HG03460 (cell line): Measurements from ENCODE around the gene PRDM15.
"Not testable (repeated sequence)": the region's sequence is repeated elsewhere in the genome, so short reads cannot be mapped to it uniquely, and the experiment has no call there.

Source experiments
- ATAC-seq: cut with Tn5 transposase; IDR thresholded peaks from one replicate; pipeline ENCODE4 v1.9.1; 2021; ENCODE audit not compliant: unreplicated experiment

The PRDM15 gene

GRCh38 chr21:41808094-41808493 lies 71.0 kb downstream of the PRDM15 start:
- ATAC-seq, result no peak

GRCh38 chr21:41806773-41807172 lies 72.4 kb downstream of the PRDM15 start:
- ATAC-seq, result no peak

GRCh38 chr21:41805643-41806042 lies 73.5 kb downstream of the PRDM15 start:
- no peak for ATAC-seq

GRCh38 chr21:41805038-41805437 lies 74.1 kb downstream of the PRDM15 start:
- ATAC-seq, result no peak

GRCh38 chr21:41804381-41804780 lies 74.8 kb downstream of the PRDM15 start:
- ATAC-seq, result no peak

GRCh38 chr21:41803316-41803715 lies 75.8 kb downstream of the PRDM15 start:
- no peak for ATAC-seq

- ATAC-seq, result no peak
Observed at GRCh38 chr21:41802684-41803083, 76.5 kb downstream of the PRDM15 start.

- no peak for ATAC-seq
Observed at GRCh38 chr21:41802198-41802584, 77.0 kb downstream of the PRDM15 start.

GRCh38 chr21:41801321-41802197 lies 77.6 kb downstream of the PRDM15 start:
- no peak for ATAC-seq

- no peak for ATAC-seq
Observed at GRCh38 chr21:41800425-41801320, 78.5 kb downstream of the PRDM15 start.

GRCh38 chr21:41799763-41800162 lies 79.4 kb downstream of the PRDM15 start:
- no peak for ATAC-seq

- no peak for ATAC-seq
Observed at GRCh38 chr21:41798326-41798725, 80.8 kb downstream of the PRDM15 start.

- no peak for ATAC-seq
Observed at GRCh38 chr21:41796476-41797080, 82.6 kb downstream of the PRDM15 start.

GRCh38 chr21:41795726-41796125 lies 83.4 kb downstream of the PRDM15 start:
- ATAC-seq, result no peak

GRCh38 chr21:41794600-41794999 lies 84.5 kb downstream of the PRDM15 start:
- no peak for ATAC-seq

- ATAC-seq, result no peak
Observed at GRCh38 chr21:41792711-41793110, 86.4 kb downstream of the PRDM15 start.

GRCh38 chr21:41786509-41786987 lies 92.6 kb downstream of the PRDM15 start:
- no peak for ATAC-seq

- not testable (repeated sequence) for ATAC-seq
Observed at GRCh38 chr21:41785262-41785661, 93.9 kb downstream of the PRDM15 start.

- no peak for ATAC-seq
Observed at GRCh38 chr21:41784456-41785102, 94.6 kb downstream of the PRDM15 start.

- no peak for ATAC-seq
Observed at GRCh38 chr21:41783476-41784180, 95.5 kb downstream of the PRDM15 start.
